ENCODE data around the gene CDK13.

The CDK13 gene

DNA sequence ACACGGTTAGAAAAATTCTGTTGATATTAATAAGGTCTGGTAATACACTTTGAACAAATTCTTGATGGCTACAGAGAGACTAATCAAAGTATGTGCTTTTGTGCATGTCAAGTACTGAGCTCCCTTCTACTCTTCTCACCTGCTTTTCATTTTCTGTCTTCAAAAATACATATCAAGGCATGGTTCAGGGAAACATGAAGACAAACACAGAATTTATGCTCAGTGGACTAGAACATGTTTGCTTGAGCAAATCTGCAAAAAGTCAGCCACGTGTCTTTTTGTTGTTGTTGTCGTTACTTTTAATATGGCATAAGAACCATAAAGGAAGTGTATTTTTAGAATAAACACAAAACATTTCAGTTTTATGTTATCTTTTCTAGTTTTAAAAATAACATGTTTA lies 21.9 kb downstream of the CDK13 start:
- Histone ChIP-seq H3K36me3 (ENCODE audit: control insufficient read depth, insufficient read depth, low read length) (no peaks in the 10 kb centered on the region), H3K4me1 (ENCODE audit: control insufficient read depth, insufficient read depth, low read length) (peaks cover 2% of the 10 kb centered on the region; the same call in 1 of the 2 replicates), H3K27me3 (ENCODE audit: control insufficient read depth, insufficient read depth, low read length) (no peaks in the 10 kb centered on the region), H3K27ac (ENCODE audit: low read length) (no peak overlapping the region), H3K9me3 (ENCODE audit: control insufficient read depth, insufficient read depth, low read length) (no peaks in the 10 kb centered on the region), H3K4me3 (ENCODE audit: low read length) (no peak overlapping the region)
- no CpG with 5 or more reads among the region's 3 CpGs for WGBS (ENCODE audit: insufficient coverage, insufficient read length)
- no peak for DNase-seq (ENCODE audit: low read depth, low spot score)

DNA sequence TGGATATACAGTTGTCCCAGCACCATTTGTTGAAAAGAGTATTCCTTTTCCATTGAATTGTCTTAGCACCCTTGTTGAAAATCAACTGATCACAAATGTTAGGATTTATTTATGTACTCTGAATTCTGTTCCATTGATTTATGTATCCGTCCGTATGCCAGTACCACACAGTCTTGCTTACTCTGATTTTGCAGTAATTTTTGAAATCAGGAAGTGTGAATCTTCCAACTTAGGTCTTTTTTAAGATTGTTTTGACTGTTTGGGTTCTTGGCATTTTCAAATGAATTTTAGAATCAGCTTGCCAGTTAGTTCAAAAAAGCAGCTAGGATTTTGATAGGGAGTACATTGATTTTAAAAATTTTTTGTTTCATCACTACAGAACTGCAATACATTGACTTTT lies 23.7 kb downstream of the CDK13 start:
- Histone ChIP-seq H3K27ac (ENCODE audit: low read length) (no peak overlapping the region), H3K4me3 (ENCODE audit: low read length) (no peak overlapping the region), H3K9me3 (ENCODE audit: control insufficient read depth, insufficient read depth, low read length) (no peaks in the 10 kb centered on the region), H3K27me3 (ENCODE audit: control insufficient read depth, insufficient read depth, low read length) (no peaks in the 10 kb centered on the region), H3K36me3 (ENCODE audit: control insufficient read depth, insufficient read depth, low read length) (no peaks in the 10 kb centered on the region), H3K4me1 (ENCODE audit: control insufficient read depth, insufficient read depth, low read length) (peaks cover 4% of the 10 kb centered on the region; the same call in 1 of the 2 replicates)
- no CpG with 5 or more reads among the region's 2 CpGs for WGBS (ENCODE audit: insufficient coverage, insufficient read length)
- DNase-seq (ENCODE audit: low read depth, low spot score): no peak

DNA sequence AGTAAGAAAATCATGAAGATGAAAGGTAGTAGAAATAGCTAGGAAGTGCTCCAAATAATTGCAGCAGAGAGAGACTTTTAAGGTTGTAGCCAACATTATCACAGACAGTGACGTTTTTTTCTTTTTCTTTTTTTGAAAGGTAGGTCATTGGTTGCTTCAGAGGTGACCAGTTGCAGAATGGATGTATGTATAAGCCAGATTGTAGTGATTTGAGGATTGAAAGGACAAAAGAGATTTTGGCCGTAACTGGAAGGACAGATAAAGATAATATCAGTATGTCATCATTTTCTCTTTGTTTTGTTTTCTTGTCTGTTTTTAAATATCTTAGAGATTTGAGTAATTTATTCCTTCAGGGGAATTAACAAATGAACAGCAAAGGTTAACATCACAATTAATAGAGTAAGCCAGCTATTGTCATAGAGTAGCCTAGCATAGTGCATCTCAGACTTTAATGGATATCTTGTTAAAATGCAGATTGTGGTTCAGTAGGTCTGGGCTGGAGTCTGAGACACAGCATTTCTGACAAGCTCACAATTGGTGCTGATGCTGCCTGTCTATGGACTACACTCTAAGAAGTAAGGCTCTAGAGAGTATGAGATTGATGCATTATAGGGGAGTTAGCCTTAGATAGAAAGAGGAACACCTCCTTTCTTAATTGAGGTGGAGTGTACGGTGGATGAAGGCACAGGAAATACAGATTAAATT lies 28.3 kb downstream of the CDK13 start:
- H3K27ac ChIP-seq (ENCODE audit: low read length): no peak overlapping the region
- no peak for DNase-seq (ENCODE audit: low read depth, low spot score)

DNA sequence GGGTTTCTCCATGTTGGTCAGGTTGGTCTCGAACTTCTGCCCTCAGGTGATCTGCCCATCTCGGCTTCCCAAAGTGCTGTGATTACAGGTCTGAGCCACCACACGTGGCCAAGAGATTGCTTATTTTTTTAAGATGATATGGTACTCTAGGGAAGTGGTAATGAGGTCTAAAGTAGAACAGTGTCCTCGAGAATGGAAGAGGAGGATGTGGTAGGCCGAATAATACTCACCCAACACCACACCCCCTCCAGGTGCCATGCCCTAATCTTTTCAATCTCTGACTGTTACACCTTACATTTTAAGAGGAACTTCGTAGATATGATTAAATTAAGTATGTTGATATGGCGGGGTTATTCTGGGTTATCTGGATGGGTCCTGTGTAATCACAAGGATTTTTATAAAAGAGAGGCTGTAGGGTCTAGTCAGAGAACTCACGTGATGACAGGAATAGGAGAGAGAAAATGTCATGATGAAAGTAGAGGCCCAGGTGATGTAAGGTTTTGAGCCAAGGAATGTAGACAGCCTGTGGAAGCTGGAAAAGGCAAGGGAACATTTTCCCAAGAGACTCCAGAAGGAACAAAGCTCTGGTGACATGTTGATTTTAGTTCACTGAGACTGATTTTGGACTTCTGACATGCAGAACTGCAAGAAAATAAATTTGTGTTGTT lies 29.5 kb downstream of the CDK13 start:
- Histone ChIP-seq H3K4me1 (ENCODE audit: control insufficient read depth, insufficient read depth, low read length) (peaks cover 7% of the 10 kb centered on the region; the same call in 1 of the 2 replicates), H3K36me3 (ENCODE audit: control insufficient read depth, insufficient read depth, low read length) (no peaks in the 10 kb centered on the region), H3K27ac (ENCODE audit: low read length) (no peak overlapping the region), H3K27me3 (ENCODE audit: control insufficient read depth, insufficient read depth, low read length) (no peaks in the 10 kb centered on the region; the same call in 1 of the 2 replicates), H3K4me3 (ENCODE audit: low read length) (no peak overlapping the region), H3K9me3 (ENCODE audit: control insufficient read depth, insufficient read depth, low read length) (no peaks in the 10 kb centered on the region)
- no CpG with 5 or more reads among the region's 8 CpGs for WGBS (ENCODE audit: insufficient coverage, insufficient read length)
- DNase-seq (ENCODE audit: low read depth, low spot score): no peak

More for the DNA sequence above, 28.3 kb downstream of the CDK13 start:
- Histone ChIP-seq H3K4me3 (ENCODE audit: low read length) (no peak overlapping the region), H3K27me3 (ENCODE audit: control insufficient read depth, insufficient read depth, low read length) (no peaks in the 10 kb centered on the region), H3K36me3 (ENCODE audit: control insufficient read depth, insufficient read depth, low read length) (no peaks in the 10 kb centered on the region), H3K9me3 (ENCODE audit: control insufficient read depth, insufficient read depth, low read length) (no peaks in the 10 kb centered on the region), H3K4me1 (ENCODE audit: control insufficient read depth, insufficient read depth, low read length) (peaks cover 7% of the 10 kb centered on the region; the same call in 1 of the 2 replicates)
- no CpG with 5 or more reads among the region's 3 CpGs for WGBS (ENCODE audit: insufficient coverage, insufficient read length)

DNA sequence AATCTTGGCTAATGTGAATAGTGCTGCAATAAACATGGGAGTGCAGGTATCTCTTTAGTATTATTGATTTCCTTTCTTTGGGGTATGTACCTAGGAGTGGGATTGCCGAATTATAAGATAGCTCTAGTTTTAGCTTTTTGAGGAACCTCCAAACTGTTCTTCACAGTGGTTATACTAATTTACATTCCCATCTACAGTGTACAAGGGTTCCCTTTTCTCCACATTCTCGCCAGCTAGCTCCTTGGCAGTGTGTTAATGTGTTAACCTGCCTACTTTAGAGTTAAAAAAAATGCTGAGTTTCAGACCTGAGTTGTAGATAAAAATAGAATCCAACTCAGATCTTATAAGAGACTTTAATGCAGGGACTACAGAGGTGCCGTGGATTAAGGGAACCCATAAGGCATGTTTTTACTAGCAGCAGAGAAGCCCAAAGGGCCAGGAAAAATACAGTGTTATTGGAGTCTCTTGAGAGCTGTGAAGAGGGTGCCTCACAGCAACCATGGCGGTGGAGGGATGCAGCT lies 35.4 kb downstream of the CDK13 start:
- WGBS (ENCODE audit: insufficient coverage, insufficient read length): no CpG with 5 or more reads among the region's 4 CpGs

DNA sequence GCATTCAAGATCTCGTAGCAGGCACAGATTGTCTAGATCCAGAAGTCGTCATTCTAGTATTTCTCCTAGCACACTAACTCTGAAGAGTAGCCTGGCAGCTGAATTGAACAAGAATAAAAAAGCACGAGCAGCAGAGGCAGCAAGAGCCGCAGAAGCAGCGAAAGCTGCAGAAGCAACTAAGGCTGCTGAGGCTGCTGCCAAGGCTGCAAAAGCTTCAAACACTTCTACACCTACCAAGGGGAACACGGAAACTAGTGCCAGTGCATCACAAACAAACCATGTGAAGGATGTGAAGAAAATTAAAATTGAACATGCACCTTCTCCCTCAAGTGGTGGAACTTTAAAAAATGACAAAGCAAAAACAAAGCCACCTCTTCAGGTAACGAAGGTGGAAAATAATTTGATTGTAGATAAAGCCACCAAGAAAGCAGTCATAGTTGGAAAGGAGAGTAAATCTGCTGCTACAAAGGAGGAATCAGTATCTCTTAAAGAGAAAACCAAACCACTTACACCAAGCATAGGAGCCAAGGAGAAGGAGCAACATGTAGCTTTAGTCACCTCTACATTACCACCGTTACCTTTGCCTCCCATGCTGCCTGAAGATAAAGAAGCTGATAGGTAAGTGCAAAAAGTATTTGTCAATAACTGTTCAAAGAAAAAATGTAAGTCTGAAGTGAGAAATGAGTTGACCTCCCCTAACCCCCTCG lies 37.7 kb downstream of the CDK13 start:
- Histone ChIP-seq H3K4me1 (ENCODE audit: control insufficient read depth, insufficient read depth, low read length) (no peaks in the 10 kb centered on the region), H3K27me3 (ENCODE audit: control insufficient read depth, insufficient read depth, low read length) (no peaks in the 10 kb centered on the region; the same call in 1 of the 2 replicates), H3K36me3 (ENCODE audit: control insufficient read depth, insufficient read depth, low read length) (no peaks in the 10 kb centered on the region), H3K27ac (ENCODE audit: low read length) (no peak overlapping the region), H3K9me3 (ENCODE audit: control insufficient read depth, insufficient read depth, low read length) (no peaks in the 10 kb centered on the region), H3K4me3 (ENCODE audit: low read length) (no peak overlapping the region)
- DNase-seq (ENCODE audit: low read depth, low spot score): no peak
- no CpG with 5 or more reads among the region's 9 CpGs for WGBS (ENCODE audit: insufficient coverage, insufficient read length)

More for the DNA sequence above, 35.4 kb downstream of the CDK13 start:
- no peak overlapping the region for H3K4me3 ChIP-seq (ENCODE audit: low read length)
- no peaks in the 10 kb centered on the region for H3K9me3 ChIP-seq (ENCODE audit: control insufficient read depth, insufficient read depth, low read length)
- no peaks in the 10 kb centered on the region for H3K4me1 ChIP-seq (ENCODE audit: control insufficient read depth, insufficient read depth, low read length)
- H3K36me3 ChIP-seq (ENCODE audit: control insufficient read depth, insufficient read depth, low read length): no peaks in the 10 kb centered on the region
- H3K27me3 ChIP-seq (ENCODE audit: control insufficient read depth, insufficient read depth, low read length): no peaks in the 10 kb centered on the region; the same call in 1 of the 2 replicates
- DNase-seq (ENCODE audit: low read depth, low spot score): no peak
- no peak overlapping the region for H3K27ac ChIP-seq (ENCODE audit: low read length)

DNA sequence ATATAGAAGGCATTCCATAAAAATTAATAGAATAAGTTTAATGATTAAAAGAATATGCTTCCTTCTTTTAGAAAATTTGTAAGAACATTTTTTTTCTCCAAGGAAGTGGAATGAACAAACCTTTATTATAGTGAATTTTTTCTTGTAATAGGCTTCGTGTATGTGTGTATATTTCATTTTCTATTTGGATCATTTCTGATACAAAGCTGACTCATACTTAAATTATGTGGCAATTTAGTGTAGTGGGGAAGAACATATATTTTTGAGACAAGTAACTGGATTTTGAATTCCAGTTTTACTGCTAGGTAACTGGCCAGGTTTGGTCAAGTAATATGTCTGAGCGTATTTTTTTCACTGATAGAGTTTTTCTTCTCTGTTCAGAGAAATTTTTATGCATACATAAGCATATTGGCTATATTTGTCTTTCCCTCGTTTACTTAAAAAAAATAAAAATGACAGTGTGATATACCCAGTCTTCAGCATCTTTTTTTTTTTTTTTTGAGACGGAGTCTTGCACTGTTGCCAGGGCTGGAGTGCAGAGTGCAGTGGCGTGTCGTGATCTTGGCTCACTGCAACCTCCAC lies 50.8 kb downstream of the CDK13 start:
- H3K27ac ChIP-seq (ENCODE audit: low read length): no peak overlapping the region
- no peaks in the 10 kb centered on the region for H3K27me3 ChIP-seq (ENCODE audit: control insufficient read depth, insufficient read depth, low read length)
- no peak for DNase-seq (ENCODE audit: low read depth, low spot score)
- H3K4me3 ChIP-seq (ENCODE audit: low read length): no peak overlapping the region
- no peaks in the 10 kb centered on the region for H3K9me3 ChIP-seq (ENCODE audit: control insufficient read depth, insufficient read depth, low read length)
- no peaks in the 10 kb centered on the region for H3K4me1 ChIP-seq (ENCODE audit: control insufficient read depth, insufficient read depth, low read length)
- no CpG with 5 or more reads among the region's 6 CpGs for WGBS (ENCODE audit: insufficient coverage, insufficient read length)
- H3K36me3 ChIP-seq (ENCODE audit: control insufficient read depth, insufficient read depth, low read length): no peaks in the 10 kb centered on the region

DNA sequence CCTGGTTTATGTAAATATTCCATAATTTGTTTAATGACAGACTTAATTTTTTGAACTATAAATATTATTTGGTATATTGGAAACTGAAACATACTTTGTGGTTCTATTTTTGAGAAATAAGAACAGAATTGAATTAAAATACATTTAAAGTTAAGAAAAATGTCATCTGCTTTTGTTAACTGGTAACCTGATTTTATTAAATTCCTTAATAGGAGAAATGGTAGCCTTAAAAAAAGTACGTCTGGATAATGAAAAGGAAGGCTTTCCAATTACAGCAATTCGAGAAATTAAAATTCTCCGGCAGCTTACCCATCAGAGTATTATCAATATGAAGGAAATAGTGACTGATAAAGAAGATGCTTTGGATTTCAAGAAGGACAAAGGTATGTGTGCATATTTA lies 51.6 kb downstream of the CDK13 start:
- Histone ChIP-seq H3K4me1 (ENCODE audit: control insufficient read depth, insufficient read depth, low read length) (no peaks in the 10 kb centered on the region), H3K27ac (ENCODE audit: low read length) (no peak overlapping the region), H3K36me3 (ENCODE audit: control insufficient read depth, insufficient read depth, low read length) (no peaks in the 10 kb centered on the region), H3K9me3 (ENCODE audit: control insufficient read depth, insufficient read depth, low read length) (no peaks in the 10 kb centered on the region), H3K4me3 (ENCODE audit: low read length) (no peak overlapping the region), H3K27me3 (ENCODE audit: control insufficient read depth, insufficient read depth, low read length) (no peaks in the 10 kb centered on the region)
- no CpG with 5 or more reads among the region's 3 CpGs for WGBS (ENCODE audit: insufficient coverage, insufficient read length)
- DNase-seq (ENCODE audit: low read depth, low spot score): no peak

DNA sequence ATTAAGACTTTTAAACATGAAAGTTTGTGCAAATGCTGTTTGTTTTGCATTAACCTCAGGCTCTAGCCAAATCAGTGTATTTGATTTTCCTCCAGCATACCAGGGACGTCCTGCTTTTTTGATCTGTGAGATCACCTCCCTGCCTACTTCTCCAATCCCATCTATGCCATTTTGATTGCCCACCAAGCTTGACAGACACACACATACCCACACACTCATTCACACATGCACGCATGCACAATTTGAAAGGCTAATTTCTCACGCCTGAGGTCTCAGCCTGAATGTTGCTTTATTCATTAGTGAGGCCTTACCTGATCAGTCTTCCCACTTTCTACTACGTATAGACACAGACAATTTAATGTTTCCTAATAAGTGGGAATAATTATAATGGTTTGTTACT lies 53.5 kb downstream of the CDK13 start:
- WGBS (ENCODE audit: insufficient coverage, insufficient read length): no CpG with 5 or more reads among the region's 4 CpGs
- Histone ChIP-seq H3K9me3 (ENCODE audit: control insufficient read depth, insufficient read depth, low read length) (no peaks in the 10 kb centered on the region), H3K4me1 (ENCODE audit: control insufficient read depth, insufficient read depth, low read length) (no peaks in the 10 kb centered on the region), H3K4me3 (ENCODE audit: low read length) (no peak overlapping the region), H3K27me3 (ENCODE audit: control insufficient read depth, insufficient read depth, low read length) (no peaks in the 10 kb centered on the region), H3K27ac (ENCODE audit: low read length) (no peak overlapping the region), H3K36me3 (ENCODE audit: control insufficient read depth, insufficient read depth, low read length) (no peaks in the 10 kb centered on the region)
- no peak for DNase-seq (ENCODE audit: low read depth, low spot score)

DNA sequence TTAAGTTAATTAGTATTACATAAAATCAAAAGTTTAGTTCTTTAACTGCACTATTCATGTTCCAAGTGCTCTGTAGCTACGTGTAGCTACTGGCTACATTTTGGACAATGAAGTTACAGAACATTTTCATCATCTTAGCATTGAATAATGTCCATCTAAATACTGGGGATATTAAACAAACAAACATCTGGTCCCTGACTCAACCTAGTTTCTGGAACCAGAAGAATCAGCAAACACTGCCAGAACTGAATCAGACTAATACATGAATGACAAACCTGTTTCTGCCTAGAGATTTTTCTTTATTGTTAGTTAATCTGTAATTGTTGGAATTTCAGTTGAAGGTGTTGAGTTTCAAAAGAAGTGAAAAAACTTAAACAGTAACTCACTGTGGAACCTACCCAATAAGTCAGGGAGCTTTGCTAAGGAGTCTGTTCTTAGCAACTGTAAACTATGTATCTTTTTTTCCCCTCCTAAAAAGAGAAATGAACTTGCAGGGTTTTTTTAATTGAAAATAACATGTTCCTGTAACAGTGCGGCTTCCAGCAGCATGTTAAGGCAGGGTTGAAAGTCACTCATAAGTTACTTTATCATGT lies 58.3 kb downstream of the CDK13 start:
- H3K9me3 ChIP-seq (ENCODE audit: control insufficient read depth, insufficient read depth, low read length): no peaks in the 10 kb centered on the region
- H3K36me3 ChIP-seq (ENCODE audit: control insufficient read depth, insufficient read depth, low read length): peaks cover 3% of the 10 kb centered on the region; the same call in 1 of the 2 replicates
- H3K27me3 ChIP-seq (ENCODE audit: control insufficient read depth, insufficient read depth, low read length): no peaks in the 10 kb centered on the region
- no peak overlapping the region for H3K27ac ChIP-seq (ENCODE audit: low read length)
- H3K4me1 ChIP-seq (ENCODE audit: control insufficient read depth, insufficient read depth, low read length): no peaks in the 10 kb centered on the region
- no peak for DNase-seq (ENCODE audit: low read depth, low spot score)
- no CpG with 5 or more reads among the region's 2 CpGs for WGBS (ENCODE audit: insufficient coverage, insufficient read length)
- no peak overlapping the region for H3K4me3 ChIP-seq (ENCODE audit: low read length)

Data from iPS DF 6.9 (cell line).